SH-SY5Y (cell line): ENCODE measurements around the gene GRIN3B.

Experiments
- GATA2 ChIP-seq: IDR thresholded peaks from 2 replicates; pipeline ENCODE4 v1.6.1; 2011; ENCODE audit warnings: mild to moderate bottlenecking, low read depth, low read length
- GATA3 ChIP-seq: IDR thresholded peaks from 2 replicates; pipeline ENCODE4 v1.6.1; 2011; ENCODE audit warnings: low read depth, mild to moderate bottlenecking, low read length, moderate library complexity

DNA sequence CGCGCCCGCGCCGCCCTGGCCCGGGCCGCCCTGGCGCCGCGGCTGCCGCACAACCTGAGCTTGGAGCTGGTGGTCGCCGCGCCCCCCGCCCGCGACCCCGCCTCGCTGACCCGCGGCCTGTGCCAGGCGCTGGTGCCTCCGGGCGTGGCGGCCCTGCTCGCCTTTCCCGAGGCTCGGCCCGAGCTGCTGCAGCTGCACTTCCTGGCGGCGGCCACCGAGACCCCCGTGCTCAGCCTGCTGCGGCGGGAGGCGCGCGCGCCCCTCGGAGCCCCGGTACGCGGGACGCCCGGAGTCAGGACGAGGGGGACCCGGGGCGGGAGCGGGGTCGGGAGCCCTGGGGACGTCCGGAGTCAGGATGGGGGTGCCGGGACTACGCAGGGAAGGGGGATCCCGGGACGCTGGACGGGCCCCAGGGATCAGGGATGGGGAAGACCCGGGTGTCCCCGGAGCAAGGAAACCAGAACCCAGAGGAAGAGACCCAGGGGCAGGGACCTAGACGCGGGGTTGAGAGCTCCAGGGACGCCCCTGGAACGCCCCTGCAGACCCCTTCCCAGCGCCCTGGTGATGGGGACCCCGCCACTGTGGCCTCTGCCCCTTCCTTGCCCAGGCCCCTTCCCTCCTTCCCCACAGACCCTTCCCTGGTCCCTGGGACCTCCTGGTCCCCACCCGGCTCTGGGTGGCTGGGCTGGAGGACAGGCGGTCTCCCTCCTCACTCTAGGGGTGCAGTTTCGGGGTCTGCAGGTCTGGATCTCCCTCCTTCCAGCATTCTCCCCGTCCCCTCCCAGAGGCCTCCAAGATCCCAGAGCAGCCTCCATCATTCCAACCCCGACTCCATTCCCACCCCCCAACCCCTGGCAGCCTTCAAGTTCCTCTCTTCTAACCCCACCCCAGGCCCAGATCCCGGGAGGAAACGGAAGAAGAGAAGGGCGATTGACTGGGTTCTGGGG is 645 bp downstream of the GRIN3B start:
- TF ChIP-seq GATA2 (no peak), GATA3 (no peak)
